HepG2 (cell line): Measurements from ENCODE around the gene WNK4. TPM values are rescaled to one million over a fixed set of nuclear protein-coding genes. Genes with fewer than 3 reads are reported as not detected.

Experiments
- KLF11 ChIP-seq: IDR thresholded peaks from 2 replicates; pipeline ENCODE4 v1.6.1; 2016; ENCODE audit warnings: missing compliant biosample characterization
- NCOA1 ChIP-seq: sonication (generic); formaldehyde crosslinking; IDR thresholded peaks from 2 replicates; pipeline ENCODE4 v1.9.0; 2021; ENCODE audit warnings: missing genetic modification reagents
- PITX1 ChIP-seq: sonication (generic); formaldehyde crosslinking; IDR thresholded peaks from 2 replicates; pipeline ENCODE4 v1.5.1; 2020; ENCODE audit warnings: mild to moderate bottlenecking, missing genetic modification reagents
- RARA ChIP-seq: IDR thresholded peaks from 2 replicates; pipeline ENCODE4 v1.6.1; 2016; ENCODE audit warnings: missing genetic modification reagents, missing compliant biosample characterization
- SATB2 ChIP-seq: sonication (generic); formaldehyde crosslinking; IDR thresholded peaks from 2 replicates; pipeline ENCODE4 v1.5.0; 2020; ENCODE audit warnings: missing genetic modification reagents
- SETDB1 ChIP-seq: sonication (generic); formaldehyde crosslinking; IDR thresholded peaks from 2 replicates; pipeline ENCODE4 v1.5.1; 2020; ENCODE audit warnings: missing genetic modification reagents, mild to moderate bottlenecking, borderline replicate concordance
- SRF ChIP-seq: IDR thresholded peaks from 2 replicates; pipeline ENCODE4 v1.6.1; 2011; ENCODE audit warnings: mild to moderate bottlenecking, low read depth, low read length, moderate library complexity
- SYNCRIP ChIP-seq: fragments of 200-400 bp; formaldehyde crosslinking; IDR thresholded peaks from 2 replicates; pipeline ENCODE4 v1.6.1; 2018; ENCODE audit warnings: mild to moderate bottlenecking, low read depth, low read length; ENCODE audit not compliant: insufficient read depth
- TGIF2 ChIP-seq: IDR thresholded peaks from 2 replicates; pipeline ENCODE4 v1.6.1; 2016; ENCODE audit warnings: control low read depth, missing compliant biosample characterization
- ZNF629 ChIP-seq: sonication (generic); formaldehyde crosslinking; conservative IDR thresholded peaks from 2 replicates; pipeline ENCODE4 v1.5.0; 2020; ENCODE audit warnings: missing genetic modification reagents
- ZNF777 ChIP-seq: sonication (generic); formaldehyde crosslinking; IDR thresholded peaks from 2 replicates; pipeline ENCODE4 v1.4.0; 2020; ENCODE audit warnings: missing genetic modification reagents
- polyA plus RNA-seq, 8 experiments: library from polyadenylated mRNA; depleted of rRNA in 3 of 8; stranded (reverse) in 7 of 8; unstranded in 1 of 8; fragments of >200 nt; fragmentation: Illumina TruSeq in 4 of 8; extraction: Trizol in 4 of 8; gene quantifications; 2 replicates each; pipeline versions ENCODE4 v1.2.1 to v1.2.3, GENCODE V29; 2011 to 2016; ENCODE audit warnings: low read depth in 4 of 8, missing spikeins in 1 of 8, mixed read lengths in 1 of 8; ENCODE audit not compliant: insufficient read depth in 1 of 8
- total RNA-seq, 5 experiments: library from RNA; depleted of rRNA; stranded (reverse); fragments of >200 nt; fragmentation: Illumina TruSeq; extraction: Trizol; gene quantifications; 2 replicates each; pipeline ENCODE4 v1.2.3, GENCODE V29; 2016; ENCODE audit warnings: low read depth in 1 of 5
- TF ChIP-seq, protein P1 (sequence below): sonication (generic); formaldehyde crosslinking; IDR thresholded peaks from 2 replicates; pipeline ENCODE4 v1.4.0; 2020; ENCODE audit warnings: mild to moderate bottlenecking, missing genetic modification reagents
- TF ChIP-seq, protein P2 (sequence below): sonication (generic); formaldehyde crosslinking; IDR thresholded peaks from 2 replicates; pipeline ENCODE4 v1.5.0; 2020; ENCODE audit warnings: missing genetic modification reagents
- TF ChIP-seq, protein P3 (sequence below), 2 experiments: IDR thresholded peaks; 2 replicates each; pipeline ENCODE4 v1.6.1; 2011 to 2012; ENCODE audit warnings: low read length in 2 of 2, borderline replicate concordance in 1 of 2, low read depth in 1 of 2, mild to moderate bottlenecking in 1 of 2, moderate library complexity in 1 of 2
- TF ChIP-seq, protein P4 (sequence below): sonication (generic); formaldehyde crosslinking; IDR thresholded peaks from 2 replicates; pipeline ENCODE4 v1.4.0; 2020; ENCODE audit warnings: missing genetic modification reagents
- TF ChIP-seq, protein P5 (sequence below): sonication (generic); formaldehyde crosslinking; IDR thresholded peaks from 2 replicates; pipeline ENCODE4 v1.5.0; 2020; ENCODE audit warnings: missing genetic modification reagents

WNK4 gene
- total and polyA plus RNA-seq, 2 of the 13 experiments (the other 11 are each of a cell fraction or from before 2014, with no cell fraction given), result 2.7 to 13.7 TPM

DNA sequence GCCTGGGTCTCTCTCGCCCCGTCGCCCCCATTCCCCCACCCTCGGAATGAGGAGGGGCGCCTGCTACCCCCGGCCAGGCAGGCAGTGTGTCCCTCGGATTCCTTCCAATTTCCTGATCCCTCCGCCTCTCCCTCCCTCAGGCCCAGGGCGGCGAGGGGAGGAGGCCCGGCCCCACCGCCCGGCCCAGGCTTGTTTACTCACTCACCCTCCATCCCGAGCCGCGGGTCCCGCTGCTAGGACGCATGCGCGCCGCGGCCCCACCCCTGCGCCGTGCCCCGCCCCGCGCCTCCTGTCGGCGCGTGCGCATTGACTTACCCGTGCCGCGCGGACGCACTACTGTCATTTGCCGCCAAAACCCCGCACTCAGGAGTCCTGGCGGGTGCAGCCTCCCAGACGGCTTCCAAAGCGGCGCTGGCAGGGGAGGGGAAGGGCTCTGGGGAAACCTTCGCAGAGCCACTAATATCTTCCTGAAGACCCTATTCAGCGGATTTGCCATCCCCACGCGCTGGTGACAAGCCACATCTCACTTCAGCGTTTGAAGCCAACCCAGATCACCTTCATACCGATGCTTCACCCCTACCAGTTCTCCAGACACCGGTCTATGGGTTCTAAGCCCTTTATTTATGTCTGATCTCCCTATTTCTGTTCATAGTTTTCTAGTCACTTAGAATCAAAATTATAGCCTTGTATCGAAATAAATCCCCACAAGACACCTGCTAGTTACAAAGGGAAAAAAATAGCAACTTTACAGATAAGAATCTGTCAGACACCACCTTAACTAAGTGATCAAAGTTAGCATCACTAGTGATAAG is 35.4 kb upstream of the WNK4 start, which contains the start of gene EZH1 (continued):
- TF ChIP-seq, protein P1, sequence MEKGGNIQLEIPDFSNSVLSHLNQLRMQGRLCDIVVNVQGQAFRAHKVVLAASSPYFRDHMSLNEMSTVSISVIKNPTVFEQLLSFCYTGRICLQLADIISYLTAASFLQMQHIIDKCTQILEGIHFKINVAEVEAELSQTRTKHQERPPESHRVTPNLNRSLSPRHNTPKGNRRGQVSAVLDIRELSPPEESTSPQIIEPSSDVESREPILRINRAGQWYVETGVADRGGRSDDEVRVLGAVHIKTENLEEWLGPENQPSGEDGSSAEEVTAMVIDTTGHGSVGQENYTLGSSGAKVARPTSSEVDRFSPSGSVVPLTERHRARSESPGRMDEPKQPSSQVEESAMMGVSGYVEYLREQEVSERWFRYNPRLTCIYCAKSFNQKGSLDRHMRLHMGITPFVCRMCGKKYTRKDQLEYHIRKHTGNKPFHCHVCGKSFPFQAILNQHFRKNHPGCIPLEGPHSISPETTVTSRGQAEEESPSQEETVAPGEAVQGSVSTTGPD (CRISPR knock-in tag), result no peak
- TF ChIP-seq NCOA1 (no peak), ZNF629 (CRISPR knock-in tag) (0 out of 2 replicates have a peak, but pooled peaks have one; percentile 8), SYNCRIP (no peak), TGIF2 (CRISPR knock-in tag) (peak; percentile 34; the same call in 1 of the 2 replicates), PITX1 (CRISPR knock-in tag) (peak; percentile 21; the same call in 1 of the 2 replicates), SETDB1 (CRISPR knock-in tag) (no peak), SRF (no peak), SATB2 (no peak; the same call in 1 of the 2 replicates), RARA (CRISPR knock-in tag) (0 out of 2 replicates have a peak, but pooled peaks have one; percentile 35), KLF11 (CRISPR knock-in tag) (peak; percentile 94; the same call in 1 of the 2 replicates), ZNF777 (peak; percentile 90)
- TF ChIP-seq, protein P2, sequence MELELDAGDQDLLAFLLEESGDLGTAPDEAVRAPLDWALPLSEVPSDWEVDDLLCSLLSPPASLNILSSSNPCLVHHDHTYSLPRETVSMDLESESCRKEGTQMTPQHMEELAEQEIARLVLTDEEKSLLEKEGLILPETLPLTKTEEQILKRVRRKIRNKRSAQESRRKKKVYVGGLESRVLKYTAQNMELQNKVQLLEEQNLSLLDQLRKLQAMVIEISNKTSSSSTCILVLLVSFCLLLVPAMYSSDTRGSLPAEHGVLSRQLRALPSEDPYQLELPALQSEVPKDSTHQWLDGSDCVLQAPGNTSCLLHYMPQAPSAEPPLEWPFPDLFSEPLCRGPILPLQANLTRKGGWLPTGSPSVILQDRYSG (CRISPR knock-in tag), result peak; percentile 97; the same call in 1 of the 2 replicates
- TF ChIP-seq, protein P3, sequence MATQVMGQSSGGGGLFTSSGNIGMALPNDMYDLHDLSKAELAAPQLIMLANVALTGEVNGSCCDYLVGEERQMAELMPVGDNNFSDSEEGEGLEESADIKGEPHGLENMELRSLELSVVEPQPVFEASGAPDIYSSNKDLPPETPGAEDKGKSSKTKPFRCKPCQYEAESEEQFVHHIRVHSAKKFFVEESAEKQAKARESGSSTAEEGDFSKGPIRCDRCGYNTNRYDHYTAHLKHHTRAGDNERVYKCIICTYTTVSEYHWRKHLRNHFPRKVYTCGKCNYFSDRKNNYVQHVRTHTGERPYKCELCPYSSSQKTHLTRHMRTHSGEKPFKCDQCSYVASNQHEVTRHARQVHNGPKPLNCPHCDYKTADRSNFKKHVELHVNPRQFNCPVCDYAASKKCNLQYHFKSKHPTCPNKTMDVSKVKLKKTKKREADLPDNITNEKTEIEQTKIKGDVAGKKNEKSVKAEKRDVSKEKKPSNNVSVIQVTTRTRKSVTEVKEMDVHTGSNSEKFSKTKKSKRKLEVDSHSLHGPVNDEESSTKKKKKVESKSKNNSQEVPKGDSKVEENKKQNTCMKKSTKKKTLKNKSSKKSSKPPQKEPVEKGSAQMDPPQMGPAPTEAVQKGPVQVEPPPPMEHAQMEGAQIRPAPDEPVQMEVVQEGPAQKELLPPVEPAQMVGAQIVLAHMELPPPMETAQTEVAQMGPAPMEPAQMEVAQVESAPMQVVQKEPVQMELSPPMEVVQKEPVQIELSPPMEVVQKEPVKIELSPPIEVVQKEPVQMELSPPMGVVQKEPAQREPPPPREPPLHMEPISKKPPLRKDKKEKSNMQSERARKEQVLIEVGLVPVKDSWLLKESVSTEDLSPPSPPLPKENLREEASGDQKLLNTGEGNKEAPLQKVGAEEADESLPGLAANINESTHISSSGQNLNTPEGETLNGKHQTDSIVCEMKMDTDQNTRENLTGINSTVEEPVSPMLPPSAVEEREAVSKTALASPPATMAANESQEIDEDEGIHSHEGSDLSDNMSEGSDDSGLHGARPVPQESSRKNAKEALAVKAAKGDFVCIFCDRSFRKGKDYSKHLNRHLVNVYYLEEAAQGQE (IDR thresholded peaks at IDR 0.05; ENCODE audit: borderline replicate concordance in 1 of 2, low read depth in 1 of 2, low read length in 2 of 2), result peak in 1 of 2 experiments; percentile 42; a peak in 1 of 4 replicates
- TF ChIP-seq, protein P4, sequence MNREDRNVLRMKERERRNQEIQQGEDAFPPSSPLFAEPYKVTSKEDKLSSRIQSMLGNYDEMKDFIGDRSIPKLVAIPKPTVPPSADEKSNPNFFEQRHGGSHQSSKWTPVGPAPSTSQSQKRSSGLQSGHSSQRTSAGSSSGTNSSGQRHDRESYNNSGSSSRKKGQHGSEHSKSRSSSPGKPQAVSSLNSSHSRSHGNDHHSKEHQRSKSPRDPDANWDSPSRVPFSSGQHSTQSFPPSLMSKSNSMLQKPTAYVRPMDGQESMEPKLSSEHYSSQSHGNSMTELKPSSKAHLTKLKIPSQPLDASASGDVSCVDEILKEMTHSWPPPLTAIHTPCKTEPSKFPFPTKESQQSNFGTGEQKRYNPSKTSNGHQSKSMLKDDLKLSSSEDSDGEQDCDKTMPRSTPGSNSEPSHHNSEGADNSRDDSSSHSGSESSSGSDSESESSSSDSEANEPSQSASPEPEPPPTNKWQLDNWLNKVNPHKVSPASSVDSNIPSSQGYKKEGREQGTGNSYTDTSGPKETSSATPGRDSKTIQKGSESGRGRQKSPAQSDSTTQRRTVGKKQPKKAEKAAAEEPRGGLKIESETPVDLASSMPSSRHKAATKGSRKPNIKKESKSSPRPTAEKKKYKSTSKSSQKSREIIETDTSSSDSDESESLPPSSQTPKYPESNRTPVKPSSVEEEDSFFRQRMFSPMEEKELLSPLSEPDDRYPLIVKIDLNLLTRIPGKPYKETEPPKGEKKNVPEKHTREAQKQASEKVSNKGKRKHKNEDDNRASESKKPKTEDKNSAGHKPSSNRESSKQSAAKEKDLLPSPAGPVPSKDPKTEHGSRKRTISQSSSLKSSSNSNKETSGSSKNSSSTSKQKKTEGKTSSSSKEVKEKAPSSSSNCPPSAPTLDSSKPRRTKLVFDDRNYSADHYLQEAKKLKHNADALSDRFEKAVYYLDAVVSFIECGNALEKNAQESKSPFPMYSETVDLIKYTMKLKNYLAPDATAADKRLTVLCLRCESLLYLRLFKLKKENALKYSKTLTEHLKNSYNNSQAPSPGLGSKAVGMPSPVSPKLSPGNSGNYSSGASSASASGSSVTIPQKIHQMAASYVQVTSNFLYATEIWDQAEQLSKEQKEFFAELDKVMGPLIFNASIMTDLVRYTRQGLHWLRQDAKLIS (CRISPR knock-in tag), result no peak
- TF ChIP-seq, protein P5, sequence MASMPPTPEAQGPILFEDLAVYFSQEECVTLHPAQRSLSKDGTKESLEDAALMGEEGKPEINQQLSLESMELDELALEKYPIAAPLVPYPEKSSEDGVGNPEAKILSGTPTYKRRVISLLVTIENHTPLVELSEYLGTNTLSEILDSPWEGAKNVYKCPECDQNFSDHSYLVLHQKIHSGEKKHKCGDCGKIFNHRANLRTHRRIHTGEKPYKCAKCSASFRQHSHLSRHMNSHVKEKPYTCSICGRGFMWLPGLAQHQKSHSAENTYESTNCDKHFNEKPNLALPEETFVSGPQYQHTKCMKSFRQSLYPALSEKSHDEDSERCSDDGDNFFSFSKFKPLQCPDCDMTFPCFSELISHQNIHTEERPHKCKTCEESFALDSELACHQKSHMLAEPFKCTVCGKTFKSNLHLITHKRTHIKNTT (CRISPR knock-in tag), result no peak
